ENCODE data around the gene SRGAP2C. TPM values are rescaled to one million over a fixed set of nuclear protein-coding genes. Genes with fewer than 3 reads are reported as not detected.
"Not testable (repeated sequence)": the region's sequence is repeated elsewhere in the genome, so short reads cannot be mapped to it uniquely, and the experiment has no call there.

The SRGAP2C gene
- polyA plus RNA-seq, 1 of the 3 experiments (the other 2 are of a cell fraction): 3.2 TPM

DNA sequence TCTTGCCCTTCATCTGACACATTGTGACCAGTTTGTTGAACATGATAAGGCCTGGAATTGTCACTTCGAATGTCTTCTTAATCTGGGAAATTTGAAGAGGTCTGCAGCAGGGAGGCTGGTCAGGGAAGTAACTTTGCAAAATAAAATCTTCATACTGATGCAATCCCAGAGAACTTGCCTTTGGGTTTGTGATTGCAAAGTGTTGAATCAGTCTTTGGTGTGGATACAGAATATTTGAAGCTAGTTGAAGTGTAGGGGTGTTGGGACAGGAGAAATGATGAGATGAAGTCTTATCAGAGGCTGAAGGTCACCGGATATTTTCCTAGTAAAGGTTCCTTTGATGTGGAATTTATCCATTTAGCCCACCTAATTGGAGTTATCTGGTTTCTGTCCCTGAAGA lies 42.1 kb downstream of the SRGAP2C start:
- H3K9me3 ChIP-seq; H3K4me2 ChIP-seq; H3K4me1 ChIP-seq (ENCODE audit: control insufficient read depth in 1 of 2, insufficient read depth in 2 of 2, low read depth in 1 of 2, low read length in 1 of 2); H3F3A ChIP-seq (replicated peaks; ENCODE audit: insufficient read depth); H3K79me2 ChIP-seq (ENCODE audit: insufficient read depth); H3K4me3 ChIP-seq (ENCODE audit: low read depth in 2 of 2, low read length in 1 of 2); CTCF ChIA-PET; POLR2A ChIA-PET; H3K36me3 ChIP-seq (replicated peaks in 1 of 2; ENCODE audit: control insufficient read depth in 1 of 2, insufficient read depth in 2 of 2, low read length in 1 of 2); H3K9ac ChIP-seq; H3K9me2 ChIP-seq; H3K27me3 ChIP-seq (ENCODE audit: insufficient read depth); H3K27ac ChIP-seq (ENCODE audit: low read depth in 2 of 2, low read length in 1 of 2); H2AFZ ChIP-seq (ENCODE audit: low read depth); H4K20me1 ChIP-seq (ENCODE audit: insufficient read depth); DNase-seq: not testable (repeated sequence)
- 67% methylated on average over 1 of the region's 2 CpGs for WGBS (ENCODE audit: low lambda C conversion rate)

- H3F3A ChIP-seq (replicated peaks; ENCODE audit: insufficient read depth); H3K4me1 ChIP-seq (ENCODE audit: control insufficient read depth in 1 of 2, insufficient read depth in 2 of 2, low read depth in 1 of 2, low read length in 1 of 2); POLR2A ChIA-PET; H3K4me3 ChIP-seq (ENCODE audit: low read depth in 2 of 2, low read length in 1 of 2); H4K20me1 ChIP-seq (ENCODE audit: insufficient read depth); DNase-seq; H3K27me3 ChIP-seq (ENCODE audit: insufficient read depth); H3K9me2 ChIP-seq; CTCF ChIA-PET; H2AFZ ChIP-seq (ENCODE audit: low read depth); H3K4me2 ChIP-seq; H3K36me3 ChIP-seq (replicated peaks in 1 of 2; ENCODE audit: control insufficient read depth in 1 of 2, insufficient read depth in 2 of 2, low read length in 1 of 2); H3K9ac ChIP-seq; H3K27ac ChIP-seq (ENCODE audit: low read depth in 2 of 2, low read length in 1 of 2); H3K9me3 ChIP-seq; H3K79me2 ChIP-seq (ENCODE audit: insufficient read depth): not testable (repeated sequence)
- WGBS (ENCODE audit: low lambda C conversion rate): 100% methylated on average over 1 of the region's 9 CpGs
Observed at GRCh38 chr1:121227544-121228330, 43.0 kb downstream of the SRGAP2C start.

GRCh38 chr1:121230636-121231035 lies 45.9 kb downstream of the SRGAP2C start:
- H3K4me3 ChIP-seq (ENCODE audit: low read depth in 2 of 2, low read length in 1 of 2); H3K9me3 ChIP-seq; H3K36me3 ChIP-seq (replicated peaks in 1 of 2; ENCODE audit: control insufficient read depth in 1 of 2, insufficient read depth in 2 of 2, low read length in 1 of 2); H3F3A ChIP-seq (replicated peaks; ENCODE audit: insufficient read depth); H3K79me2 ChIP-seq (ENCODE audit: insufficient read depth); DNase-seq; H3K27me3 ChIP-seq (ENCODE audit: insufficient read depth); POLR2A ChIA-PET; CTCF ChIA-PET; H4K20me1 ChIP-seq (ENCODE audit: insufficient read depth); H3K9ac ChIP-seq; H3K4me1 ChIP-seq (ENCODE audit: control insufficient read depth in 1 of 2, insufficient read depth in 2 of 2, low read depth in 1 of 2, low read length in 1 of 2); H3K4me2 ChIP-seq; H3K27ac ChIP-seq (ENCODE audit: low read depth in 2 of 2, low read length in 1 of 2); H2AFZ ChIP-seq (ENCODE audit: low read depth); H3K9me2 ChIP-seq: not testable (repeated sequence)
- WGBS (ENCODE audit: low lambda C conversion rate): 93% methylated on average over 1 of the region's 4 CpGs

GRCh38 chr1:121232445-121233125 lies 47.8 kb downstream of the SRGAP2C start:
- 74% methylated on average over 2 of the region's 4 CpGs for WGBS (ENCODE audit: low lambda C conversion rate)
- H3K9me3 ChIP-seq; H3K4me2 ChIP-seq; H3K27me3 ChIP-seq (ENCODE audit: insufficient read depth); H3K27ac ChIP-seq (ENCODE audit: low read depth in 2 of 2, low read length in 1 of 2); H3K79me2 ChIP-seq (ENCODE audit: insufficient read depth); H3K36me3 ChIP-seq (replicated peaks in 1 of 2; ENCODE audit: control insufficient read depth in 1 of 2, insufficient read depth in 2 of 2, low read length in 1 of 2); H3K4me1 ChIP-seq (ENCODE audit: control insufficient read depth in 1 of 2, insufficient read depth in 2 of 2, low read depth in 1 of 2, low read length in 1 of 2); H4K20me1 ChIP-seq (ENCODE audit: insufficient read depth); DNase-seq; H3F3A ChIP-seq (replicated peaks; ENCODE audit: insufficient read depth); CTCF ChIA-PET; H3K4me3 ChIP-seq (ENCODE audit: low read depth in 2 of 2, low read length in 1 of 2); H3K9ac ChIP-seq; POLR2A ChIA-PET; H3K9me2 ChIP-seq; H2AFZ ChIP-seq (ENCODE audit: low read depth): not testable (repeated sequence)

DNA sequence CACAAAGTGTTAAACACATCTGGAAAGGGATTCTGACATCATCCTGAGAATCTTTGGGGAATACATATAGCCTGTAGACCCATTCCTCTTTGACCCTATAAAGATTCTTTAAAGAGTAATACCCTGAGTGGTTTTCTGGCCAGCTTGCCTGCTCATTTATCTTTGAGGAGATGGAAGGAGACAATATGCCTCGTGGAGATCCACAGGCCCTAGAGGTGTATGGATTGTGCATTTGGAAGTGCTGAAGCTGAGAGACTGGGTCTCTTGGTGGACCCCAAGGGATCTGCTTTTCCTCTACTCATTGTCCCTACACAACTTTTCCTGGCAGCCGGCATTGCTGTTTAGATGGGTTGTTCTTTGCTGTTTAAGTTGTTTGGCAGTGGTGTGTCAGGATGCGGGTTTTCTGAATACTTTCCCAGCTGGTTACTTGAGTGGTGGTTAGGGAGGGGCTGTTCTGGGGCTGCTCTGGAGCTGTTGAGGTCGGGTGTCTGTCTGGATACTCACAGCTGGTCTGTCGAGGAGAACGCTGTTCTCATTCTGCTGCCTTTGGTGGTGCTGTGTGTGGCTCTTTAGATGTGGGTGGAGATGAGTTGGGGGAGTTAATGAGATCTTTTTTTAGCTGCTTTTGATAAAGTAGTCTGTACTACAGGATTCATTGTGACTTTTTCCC lies 49.5 kb downstream of the SRGAP2C start:
- H3K36me3 ChIP-seq (replicated peaks in 1 of 2; ENCODE audit: control insufficient read depth in 1 of 2, insufficient read depth in 2 of 2, low read length in 1 of 2); DNase-seq; H3K27ac ChIP-seq (ENCODE audit: low read depth in 2 of 2, low read length in 1 of 2); H3K9ac ChIP-seq; CTCF ChIA-PET; POLR2A ChIA-PET; H3K4me2 ChIP-seq; H3K9me2 ChIP-seq; H4K20me1 ChIP-seq (ENCODE audit: insufficient read depth); H3K9me3 ChIP-seq; H3K79me2 ChIP-seq (ENCODE audit: insufficient read depth); H2AFZ ChIP-seq (ENCODE audit: low read depth); H3K27me3 ChIP-seq (ENCODE audit: insufficient read depth); H3F3A ChIP-seq (replicated peaks; ENCODE audit: insufficient read depth); H3K4me1 ChIP-seq (ENCODE audit: control insufficient read depth in 1 of 2, insufficient read depth in 2 of 2, low read depth in 1 of 2, low read length in 1 of 2); H3K4me3 ChIP-seq (ENCODE audit: low read depth in 2 of 2, low read length in 1 of 2): not testable (repeated sequence)
- WGBS (ENCODE audit: low lambda C conversion rate): 77% methylated on average over 2 of the region's 6 CpGs

- H3K4me3 ChIP-seq (ENCODE audit: low read depth in 2 of 2, low read length in 1 of 2); POLR2A ChIA-PET; H4K20me1 ChIP-seq (ENCODE audit: insufficient read depth); H2AFZ ChIP-seq (ENCODE audit: low read depth); H3F3A ChIP-seq (replicated peaks; ENCODE audit: insufficient read depth); H3K27me3 ChIP-seq (ENCODE audit: insufficient read depth); H3K79me2 ChIP-seq (ENCODE audit: insufficient read depth); H3K9me3 ChIP-seq; H3K4me1 ChIP-seq (ENCODE audit: control insufficient read depth in 1 of 2, insufficient read depth in 2 of 2, low read depth in 1 of 2, low read length in 1 of 2); H3K9me2 ChIP-seq; H3K4me2 ChIP-seq; CTCF ChIA-PET; DNase-seq; H3K27ac ChIP-seq (ENCODE audit: low read depth in 2 of 2, low read length in 1 of 2); H3K36me3 ChIP-seq (replicated peaks in 1 of 2; ENCODE audit: control insufficient read depth in 1 of 2, insufficient read depth in 2 of 2, low read length in 1 of 2); H3K9ac ChIP-seq: not testable (repeated sequence)
- WGBS (ENCODE audit: low lambda C conversion rate): 100% methylated on average over 1 of the region's 1 CpG
Observed at GRCh38 chr1:121238384-121238783, 53.6 kb downstream of the SRGAP2C start.
